Purkinje cell (primary cell): ENCODE measurements around the gene SNPH. TPM values are rescaled to one million over a fixed set of nuclear protein-coding genes. Genes with fewer than 3 reads are reported as not detected.

Experiments
- polyA plus RNA-seq: library from polyadenylated mRNA; unstranded; fragments of >200 nt; fragmentation: Nextera tagmentation; gene quantifications from 2 replicates; pipeline ENCODE4 v1.2.1, GENCODE V29; 2014

SNPH gene
- 1.0 and 1.5 TPM in 2 replicates for polyA plus RNA-seq

GRCh38 chr20:1266167-1266973, at the start of gene SNPH:
TSS of gene SNPH (plus strand) at chr20:1266294. CDS start at chr20:1296240, 29,946 bp downstream.

DNA sequence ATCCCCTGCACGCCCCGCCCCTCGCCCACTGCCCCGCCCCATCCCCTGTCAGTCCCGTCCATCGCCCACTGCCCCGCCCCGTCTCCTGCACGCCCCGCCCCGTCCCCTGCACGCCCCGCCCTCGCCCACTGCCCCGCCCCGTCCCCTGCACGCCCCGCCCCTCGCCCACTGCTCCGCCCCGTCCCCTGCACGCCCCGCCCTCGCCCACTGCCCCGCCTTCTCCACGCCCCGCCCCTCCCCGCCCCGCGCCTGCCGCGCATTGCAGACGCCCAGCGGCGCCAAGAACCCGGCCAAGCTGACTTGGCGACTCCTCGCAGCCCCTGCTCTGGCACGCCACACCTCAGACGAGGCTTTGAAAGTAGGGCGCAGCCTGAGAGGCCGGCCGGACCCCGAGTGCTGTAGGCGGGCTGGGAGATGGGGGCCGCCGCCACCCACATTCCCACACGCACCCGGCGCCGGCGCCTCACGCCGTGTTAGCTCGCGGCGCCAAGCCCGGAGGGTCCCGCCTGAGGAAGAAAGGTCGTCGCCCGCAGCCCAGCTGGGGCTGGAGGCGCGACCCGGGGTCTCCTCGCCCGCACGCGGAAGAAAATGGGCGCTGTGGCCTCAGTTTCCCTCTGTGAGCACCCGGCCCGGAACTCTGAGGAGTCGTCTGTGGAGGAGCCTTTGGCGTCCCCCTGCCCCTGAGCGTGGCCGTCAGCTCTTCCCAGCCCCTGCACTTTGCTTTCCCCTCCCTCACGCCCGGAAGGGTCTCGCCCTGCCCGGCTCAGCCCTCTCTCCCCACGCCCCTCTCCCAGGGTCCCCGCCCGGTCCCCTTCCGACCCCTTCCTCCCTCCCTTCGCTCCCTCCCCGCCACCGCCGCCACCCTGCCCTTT, 40.1 kb upstream of the SNPH start, which contains the start of gene RAD21L1:
RAD21L1 (plus strand) TSS at position 262 of the 872 bp plus-strand sequence. CDS start 2,410 bp downstream, outside the sequence.

DNA sequence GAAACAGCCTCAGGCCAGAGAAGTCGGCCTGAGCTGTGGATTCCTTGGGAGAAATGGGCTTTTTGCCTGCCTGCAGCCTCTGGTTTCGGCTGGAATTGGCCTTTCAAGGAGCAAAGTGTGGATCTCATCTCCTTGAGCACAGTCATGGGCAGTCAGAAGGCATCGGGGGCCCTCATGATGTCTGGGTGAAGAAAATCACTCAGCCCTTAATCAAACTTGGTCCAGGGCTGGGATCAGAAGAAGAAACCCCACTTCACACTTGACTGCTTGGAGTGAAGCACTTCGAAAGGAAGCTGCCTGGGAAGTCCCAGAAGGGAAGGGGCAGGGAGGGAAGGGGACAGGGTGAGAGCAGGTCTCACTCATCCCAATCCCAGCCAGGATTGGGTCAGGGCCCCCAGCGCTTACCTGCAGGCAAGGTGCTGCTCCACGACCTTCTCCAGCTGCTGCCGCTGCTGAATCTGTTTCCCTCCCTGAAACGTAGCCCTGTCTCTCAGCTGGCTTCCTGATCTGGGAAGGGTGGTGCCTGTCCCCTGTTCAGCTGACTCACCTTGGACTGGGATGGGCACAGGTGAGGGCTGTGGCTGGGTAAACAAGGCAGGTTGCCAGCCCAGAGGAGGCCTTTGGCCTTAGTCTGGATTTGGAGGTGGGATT, 62.7 kb downstream of the SNPH start, which contains the start of gene SDCBP2:
SDCBP2 (minus strand) TSS at position 460 of the 651 bp plus-strand sequence. CDS start 8,723 bp downstream, outside the sequence.

Other genes starting within 250 kb of the SNPH start
- gene PSMF1, start 147.7 kb upstream of the SNPH start, polyA plus RNA-seq, result 82.7 and 102 TPM in 2 replicates
- gene TMEM74B, start 81.3 kb upstream of the SNPH start, polyA plus RNA-seq, result 1.8 and 1.9 TPM in 2 replicates
- gene C20orf202, start 62.8 kb upstream of the SNPH start, polyA plus RNA-seq, result 0.70 and 3.3 TPM in 2 replicates
- gene RAD21L1, start 40.2 kb upstream of the SNPH start, polyA plus RNA-seq, result not detected in 2 replicates
- gene SDCBP2, start 62.8 kb downstream of the SNPH start, polyA plus RNA-seq, result 3.9 and 5.5 TPM in 2 replicates
- gene FKBP1A, start 126.8 kb downstream of the SNPH start, polyA plus RNA-seq, result 109 and 157 TPM in 2 replicates
- gene NSFL1C, start 200.6 kb downstream of the SNPH start, polyA plus RNA-seq, result 21.1 and 31.4 TPM in 2 replicates
- not detected in 2 replicates for gene SIRPB2, start 225.1 kb downstream of the SNPH start, polyA plus RNA-seq